Gastroesophageal sphincter (tissue), 4 donors: ENCODE measurements around the gene HSD17B10. TPM values are rescaled to one million over a fixed set of nuclear protein-coding genes. Genes with fewer than 3 reads are reported as not detected.

Experiments
- ATAC-seq: fragments of 150-250 bp; one replicate; pipeline ENCODE4 v1.9.1; 2016; ENCODE audit warnings: mild to moderate bottlenecking, moderate library complexity
- H3K27ac ChIP-seq, 4 donors: fragments of 200-600 bp; sonication (generic) in 3 of 4; 1 replicate in 3 of 4; 2 replicates in 1 of 4; pipeline ENCODE4 v1.5.1; 2016 to 2019
- H3K27me3 ChIP-seq: fragments of 200-600 bp; sonication (generic); one replicate; pipeline ENCODE4 v1.5.1; 2019
- H3K36me3 ChIP-seq, 2 donors: fragments of 200-600 bp; sonication (generic); one replicate each; pipeline ENCODE4 v1.5.1; 2019; ENCODE audit warnings: control low read depth in 1 of 2
- H3K4me1 ChIP-seq, 3 donors: fragments of 200-600 bp; sonication (generic); 1 replicate in 2 of 3; 2 replicates in 1 of 3; pipeline ENCODE4 v1.5.1; 2016 to 2019; ENCODE audit warnings: control low read depth in 2 of 3
- H3K4me3 ChIP-seq, 2 donors: fragments of 200-600 bp; sonication (generic); one replicate each; pipeline ENCODE4 v1.5.1; 2019; ENCODE audit warnings: mild to moderate bottlenecking in 1 of 2, moderate library complexity in 1 of 2
- H3K9me3 ChIP-seq, 3 donors: fragments of 200-600 bp; sonication (generic); one replicate each; pipeline ENCODE4 v1.5.1; 2017 to 2019; ENCODE audit warnings: control low read depth in 2 of 3
- CTCF ChIP-seq, 4 experiments: fragments of 200-600 bp in 2 of 4; fragments of 450-650 bp in 2 of 4; sonication (generic) in 1 of 4; IDR thresholded peaks; one replicate each; pipeline ENCODE4 v1.5.1; 2017 to 2019; ENCODE audit warnings: antibody characterized with exemption in 4 of 4, mild to moderate bottlenecking in 2 of 4, moderate library complexity in 2 of 4
- EP300 ChIP-seq: sonication (generic); formaldehyde crosslinking; IDR thresholded peaks from one replicate; pipeline ENCODE4 v1.6.1; 2017; ENCODE audit warnings: antibody characterized with exemption, mild to moderate bottlenecking
- POLR2A ChIP-seq, 2 donors: fragments of 450-650 bp; IDR thresholded peaks; one replicate each; pipeline ENCODE4 v1.6.1; 2017; ENCODE audit warnings: antibody characterized with exemption in 2 of 2, mild to moderate bottlenecking in 2 of 2, moderate library complexity in 1 of 2
- POLR2AphosphoS5 ChIP-seq: sonication (generic); formaldehyde crosslinking; IDR thresholded peaks from one replicate; pipeline ENCODE4 v1.6.1; 2017; ENCODE audit warnings: antibody characterized with exemption
- WGBS, 2 donors: methylation state at CpG; one replicate each; pipeline ENCODE4 v1.1.5; 2018; ENCODE audit warnings: low coverage in 1 of 2; 5-methylcytosine and 5-hydroxymethylcytosine counted together
- total RNA-seq, 4 donors: library from RNA; depleted of rRNA; stranded (reverse); fragments of >200 nt; gene quantifications; one replicate each; pipeline ENCODE4 v1.1.0, GENCODE V29; 2016

HSD17B10 gene
- total RNA-seq, 4 donors from 2014 or later = 75.6 to 114 (median 106) TPM

GRCh38 chrX:53449632-53450031, 15.5 kb upstream of the HSD17B10 start:
- H3K4me1 ChIP-seq = no peaks in the 10 kb centered on the region
- no peak overlapping the region for H3K4me3 ChIP-seq
- H3K36me3 ChIP-seq = no peaks in the 10 kb centered on the region
- no peak for TF ChIP-seq EP300
- no peaks in the 10 kb centered on the region for H3K27me3 ChIP-seq
- H3K27ac ChIP-seq = no peak overlapping the region
- ATAC-seq = no peak
- no peaks in the 10 kb centered on the region for H3K9me3 ChIP-seq
- whole genome bisulfite sequencing, 2 donors = 53 to 92% methylated on average over 2 of the region's 3 CpGs

- no peaks in the 10 kb centered on the region for H3K9me3 ChIP-seq
- H3K4me3 ChIP-seq = no peak overlapping the region
- no peaks in the 10 kb centered on the region for H3K27me3 ChIP-seq
- H3K36me3 ChIP-seq = no peaks in the 10 kb centered on the region
- WGBS, 2 donors = 86% methylated on average over 1 of the region's 2 CpGs; no CpG with 5 or more reads in 1 of the 2 donors
- TF ChIP-seq CTCF (IDR thresholded peaks at IDR 0.05) = no peak
- TF ChIP-seq EP300 = no peak
- TF ChIP-seq POLR2A (IDR thresholded peaks at IDR 0.05) = no peak
- TF ChIP-seq POLR2AphosphoS5 = no peak
- ATAC-seq = no peak
- no peaks in the 10 kb centered on the region for H3K4me1 ChIP-seq
- H3K27ac ChIP-seq = no peak overlapping the region
Measured at GRCh38 chrX:53447441-53447840, 13.3 kb upstream of the HSD17B10 start.

GRCh38 chrX:53445977-53446376, 11.8 kb upstream of the HSD17B10 start:
- TF ChIP-seq POLR2A (IDR thresholded peaks at IDR 0.05) (no peak), CTCF (IDR thresholded peaks at IDR 0.05) (peak in 3 of 4 experiments; percentile 10 to 51 (median 27))
- H3K9me3 ChIP-seq = no peaks in the 10 kb centered on the region
- peaks cover 0 to 11% (median 2%) of the 10 kb centered on the region in 3 donors for H3K4me1 ChIP-seq
- WGBS, 2 donors = no CpG with 5 or more reads among the region's 6 CpGs
- H3K36me3 ChIP-seq = no peaks in the 10 kb centered on the region
- H3K27me3 ChIP-seq = no peaks in the 10 kb centered on the region
- no peak overlapping the region for H3K27ac ChIP-seq
- no peak for ATAC-seq
- H3K4me3 ChIP-seq = no peak overlapping the region

- TF ChIP-seq POLR2A (IDR thresholded peaks at IDR 0.05) = no peak
- TF ChIP-seq POLR2AphosphoS5 = no peak
- no peak for TF ChIP-seq CTCF (IDR thresholded peaks at IDR 0.05)
- TF ChIP-seq EP300 = no peak
- Histone ChIP-seq H3K9me3 (no peaks in the 10 kb centered on the region), H3K4me3 (peak overlapping the region in 1 of 2 donors; percentile 44), H3K27ac (peak overlapping the region in 2 of 4 donors; percentile 74 to 77), H3K27me3 (no peaks in the 10 kb centered on the region), H3K36me3 (no peaks in the 10 kb centered on the region), H3K4me1 (peaks cover 0 to 21% (median 2%) of the 10 kb centered on the region in 3 donors)
- 43% methylated on average over 1 of the region's 1 CpG; no CpG with 5 or more reads in 1 of the 2 donors for WGBS, 2 donors
- no peak for ATAC-seq
Measured at GRCh38 chrX:53442322-53442631, 8.1 kb upstream of the HSD17B10 start.

GRCh38 chrX:53441531-53442321, 7.6 kb upstream of the HSD17B10 start:
- H3K36me3 ChIP-seq = no peaks in the 10 kb centered on the region
- no peaks in the 10 kb centered on the region for H3K9me3 ChIP-seq
- TF ChIP-seq POLR2A (IDR thresholded peaks at IDR 0.05) = peak in 1 of 2 donors; percentile 10
- no peak for TF ChIP-seq EP300
- no peak for TF ChIP-seq CTCF (IDR thresholded peaks at IDR 0.05)
- H3K27me3 ChIP-seq = no peaks in the 10 kb centered on the region
- peak overlapping the region; percentile 74 to 85 (median 78) for H3K27ac ChIP-seq
- peaks cover 0 to 21% (median 2%) of the 10 kb centered on the region in 3 donors for H3K4me1 ChIP-seq
- peak; percentile 74 for ATAC-seq
- H3K4me3 ChIP-seq = peak overlapping the region; percentile 22 to 44
- 10 to 52% methylated on average over 4 to 10 of the region's 44 CpGs for WGBS, 2 donors
